IMR-90 (cell line): Measurements from ENCODE around the gene PRODH2. TPM values are rescaled to one million over a fixed set of nuclear protein-coding genes. Genes with fewer than 3 reads are reported as not detected.

Experiments used
- ATAC-seq: fragments of 200-7000 bp; cut with Tn5 transposase; 2 replicates; pipeline ENCODE4 v1.9.1; 2020; ENCODE audit warnings: low read depth, mild to moderate bottlenecking, moderate library complexity
- BruUV-seq: library from RNA; stranded (reverse); fragments of 400-500 nt; replicated peaks from 2 replicates; lab custom pipeline; 2021; lab: Mats Ljungman, UMichigan
- CTCF ChIA-PET: fragments of 300-600 bp; formaldehyde crosslinking; extraction: SDS; loops from one replicate; lab custom pipeline; 2021; ENCODE audit warnings: antibody characterized with exemption; lab: Yijun Ruan, JAX
- POLR2A ChIA-PET: fragments of 300-600 bp; sonication (Branson Sonifier 250); formaldehyde crosslinking; loops from one replicate; lab custom pipeline; 2022; ENCODE audit warnings: antibody characterized with exemption; ENCODE audit not compliant: unreplicated experiment; lab: Charles Lee
- DNase-seq: peaks from one replicate; pipeline ENCODE4 v3.0.0; 2013
- H2AFZ ChIP-seq: replicated peaks from 2 replicates; pipeline ENCODE3; 2013; ENCODE audit warnings: low read length, mild to moderate bottlenecking; ENCODE audit not compliant: poor library complexity
- H2AK5ac ChIP-seq: 2 replicates; pipeline ENCODE4 v1.6.1; 2013; ENCODE audit warnings: low read depth, low read length, inconsistent platforms
- H2AK9ac ChIP-seq: replicated peaks from 2 replicates; pipeline ENCODE3; 2013; ENCODE audit warnings: mild to moderate bottlenecking, low read depth, low read length, moderate library complexity; ENCODE audit not compliant: poor library complexity
- H2BK120ac ChIP-seq: 2 replicates; pipeline ENCODE4 v1.6.1; 2013; ENCODE audit warnings: low read depth, low read length, inconsistent platforms
- H2BK15ac ChIP-seq: 3 replicates; pipeline ENCODE4 v1.6.1; 2013; ENCODE audit warnings: low read depth, low read length, inconsistent platforms
- H2BK20ac ChIP-seq: 2 replicates; pipeline ENCODE4 v1.6.1; 2013; ENCODE audit warnings: low read depth, mild to moderate bottlenecking, inconsistent platforms, low read length, moderate library complexity
- H2BK5ac ChIP-seq: 2 replicates; pipeline ENCODE4 v1.6.1; 2013; ENCODE audit warnings: mild to moderate bottlenecking, low read depth, low read length, inconsistent platforms; ENCODE audit not compliant: poor library complexity, severe bottlenecking
- H3K14ac ChIP-seq: replicated peaks from 2 replicates; pipeline ENCODE4 v1.6.1; 2013; ENCODE audit warnings: low read depth, low read length, inconsistent platforms
- H3K18ac ChIP-seq: 2 replicates; pipeline ENCODE4 v1.6.1; 2013; ENCODE audit warnings: low read depth, low read length, control low read depth
- H3K23ac ChIP-seq: 2 replicates; pipeline ENCODE4 v1.6.1; 2013; ENCODE audit warnings: low read depth, low read length, inconsistent platforms
- H3K27ac ChIP-seq: 2 replicates; pipeline ENCODE4 v1.5.1; 2013; ENCODE audit warnings: mild to moderate bottlenecking, control low read depth, low read length; ENCODE audit not compliant: insufficient read depth
- H3K27me3 ChIP-seq: 2 replicates; pipeline ENCODE4 v1.6.1; 2013; ENCODE audit warnings: low read length; ENCODE audit not compliant: control insufficient read depth, insufficient read depth
- H3K36me3 ChIP-seq: 2 replicates; pipeline ENCODE4 v1.6.1; 2013; ENCODE audit warnings: low read length, mixed read lengths; ENCODE audit not compliant: control insufficient read depth, insufficient read depth
- H3K4ac ChIP-seq: 2 replicates; pipeline ENCODE4 v1.6.1; 2013; ENCODE audit warnings: low read depth, low read length, inconsistent platforms
- H3K4me1 ChIP-seq: 2 replicates; pipeline ENCODE4 v1.6.1; 2013; ENCODE audit warnings: low read length, mixed read lengths; ENCODE audit not compliant: control insufficient read depth, insufficient read depth
- H3K4me2 ChIP-seq: 2 replicates; pipeline ENCODE4 v1.6.1; 2013; ENCODE audit warnings: low read depth, mild to moderate bottlenecking, control low read depth, low read length, moderate library complexity
- H3K4me3 ChIP-seq: 2 replicates; pipeline ENCODE4 v1.5.1; 2013; ENCODE audit warnings: low read depth, mild to moderate bottlenecking, control low read depth, low read length, moderate library complexity; ENCODE audit not compliant: insufficient read depth
- H3K56ac ChIP-seq: 2 replicates; pipeline ENCODE4 v1.6.1; 2013; ENCODE audit warnings: low read length, inconsistent platforms; ENCODE audit not compliant: insufficient read depth; ENCODE audit errors: extremely low read depth
- H3K79me1 ChIP-seq, 2 experiments: 2 replicates each; pipeline ENCODE4 v1.6.1; 2013; ENCODE audit warnings: low read length in 2 of 2, inconsistent platforms in 1 of 2, low read depth in 1 of 2
- H3K9ac ChIP-seq: 2 replicates; pipeline ENCODE4 v1.6.1; 2013; ENCODE audit warnings: low read depth, low read length, control low read depth
- H3K9me1 ChIP-seq: 2 replicates; pipeline ENCODE4 v1.6.1; 2013; ENCODE audit warnings: low read length, inconsistent platforms; ENCODE audit not compliant: insufficient read depth
- H3K9me3 ChIP-seq: 2 replicates; pipeline ENCODE4 v1.6.1; 2013; ENCODE audit warnings: low read length; ENCODE audit not compliant: control insufficient read depth, insufficient read depth
- H4K20me1 ChIP-seq: 2 replicates; pipeline ENCODE4 v1.6.1; 2013; ENCODE audit warnings: low read length, inconsistent platforms; ENCODE audit not compliant: insufficient read depth
- H4K5ac ChIP-seq: 2 replicates; pipeline ENCODE4 v1.6.1; 2013; ENCODE audit warnings: mild to moderate bottlenecking, low read depth, low read length, control low read depth
- H4K8ac ChIP-seq, 2 experiments: 2 replicates each; pipeline ENCODE4 v1.6.1; 2013; ENCODE audit warnings: low read depth in 2 of 2, low read length in 2 of 2, control low read depth in 1 of 2, inconsistent platforms in 1 of 2
- H4K91ac ChIP-seq: 2 replicates; pipeline ENCODE4 v1.6.1; 2013; ENCODE audit warnings: low read depth, low read length, inconsistent platforms; ENCODE audit not compliant: insufficient read depth
- BHLHE40 ChIP-seq: fragments of 150-350 bp; IDR thresholded peaks from 2 replicates; pipeline ENCODE4 v1.6.1; 2016; ENCODE audit warnings: mild to moderate bottlenecking, low read depth, low read length
- CEBPB ChIP-seq: IDR thresholded peaks from 2 replicates; pipeline ENCODE4 v1.6.1; 2012; ENCODE audit warnings: low read depth, low read length, improper control_type of control experiment
- CHD1 ChIP-seq: IDR thresholded peaks from 2 replicates; pipeline ENCODE4 v1.6.1; 2012; ENCODE audit warnings: low read depth, low read length, improper control_type of control experiment
- CTCF ChIP-seq: conservative IDR thresholded peaks from 2 replicates; pipeline ENCODE4 v1.5.1; 2012; ENCODE audit warnings: mild to moderate bottlenecking, low read depth, low read length, improper control_type of control experiment
- FOS ChIP-seq: fragments of 150-350 bp; IDR thresholded peaks from 2 replicates; pipeline ENCODE4 v1.6.1; 2016; ENCODE audit warnings: low read depth, low read length
- MAFK ChIP-seq: IDR thresholded peaks from 2 replicates; pipeline ENCODE4 v1.6.1; 2012; ENCODE audit warnings: low read depth, low read length, improper control_type of control experiment
- MXI1 ChIP-seq: IDR thresholded peaks from 2 replicates; pipeline ENCODE4 v1.6.1; 2012; ENCODE audit warnings: low read depth, mild to moderate bottlenecking, low read length, moderate library complexity, borderline replicate concordance
- NFE2L2 ChIP-seq: fragments of 150-350 bp; IDR thresholded peaks from 2 replicates; pipeline ENCODE4 v1.6.1; 2016; ENCODE audit warnings: low read depth, mild to moderate bottlenecking, low read length
- POLR2A ChIP-seq: IDR thresholded peaks from 2 replicates; pipeline ENCODE4 v1.6.1; 2012; ENCODE audit warnings: mild to moderate bottlenecking, low read depth, low read length
- RAD21 ChIP-seq: IDR thresholded peaks from 2 replicates; pipeline ENCODE4 v1.6.1; 2012; ENCODE audit warnings: low read length, improper control_type of control experiment
- RCOR1 ChIP-seq: IDR thresholded peaks from 2 replicates; pipeline ENCODE4 v1.6.1; 2012; ENCODE audit warnings: mild to moderate bottlenecking, low read length, improper control_type of control experiment; ENCODE audit not compliant: insufficient replicate concordance
- SMC3 ChIP-seq: fragments of 150-350 bp; IDR thresholded peaks from 2 replicates; pipeline ENCODE4 v1.6.1; 2016; ENCODE audit warnings: low read depth, mild to moderate bottlenecking, antibody characterized with exemption, low read length, moderate library complexity
- USF2 ChIP-seq: fragments of 150-350 bp; IDR thresholded peaks from 2 replicates; pipeline ENCODE4 v1.6.1; 2017; ENCODE audit warnings: mild to moderate bottlenecking, antibody characterized with exemption, low read length, low read depth
- WGBS, 2 experiments: methylation state at CpG; one replicate each; pipeline versions ENCODE4 v1.1.5 to v1.1.7; 2013; ENCODE audit warnings: missing lambda C conversion rate in 2 of 2; ENCODE audit not compliant: insufficient read length in 1 of 2; ENCODE audit errors: extremely low coverage in 2 of 2; 5-methylcytosine and 5-hydroxymethylcytosine counted together
- dilution Hi-C: fragments of 300-500 bp; cut with HindIII; formaldehyde crosslinking; loops from one replicate; pipeline ENCODE4 v1.14.3; 2018; ENCODE audit warnings: low sequenced_read_pairs; ENCODE audit not compliant: unreplicated experiment
- in situ Hi-C: fragments of 300-500 bp; cut with MboI; formaldehyde crosslinking; loops from 3 replicates; pipeline ENCODE4 v1.14.3; 2019; ENCODE audit warnings: low sequenced_read_pairs, inconsistent platforms, mixed read lengths
- intact Hi-C: fragments of 100-400 bp; cut with micrococcal nuclease; formaldehyde crosslinking; loops from 2 replicates; pipeline ENCODE4 v1.10.0; 2022
- polyA plus RNA-seq, 3 experiments: library from polyadenylated mRNA; depleted of rRNA; stranded (reverse); fragments of >200 nt; gene quantifications; 2 replicates each; pipeline ENCODE4 v1.2.3, GENCODE V29; 2012; ENCODE audit warnings: low replicate concordance in 1 of 3
- total RNA-seq: library from RNA; depleted of rRNA; stranded (reverse); fragments of >200 nt; gene quantifications from 2 replicates; pipeline ENCODE4 v1.2.3, GENCODE V29; 2012

Gene PRODH2
- total and polyA plus RNA-seq, 2 of the 4 experiments (the other 2 are of a cell fraction) = not detected

- in situ Hi-C loops = no loop called here
- WGBS, 2 experiments = no CpG with 5 or more reads among the region's 3 CpGs
- peaks cover 11% of the 10 kb centered on the region; the same call in 1 of the 2 replicates for H3K27me3 ChIP-seq
- no peak overlapping the region for H2AK5ac ChIP-seq
- no peak overlapping the region for H4K5ac ChIP-seq
- no peak overlapping the region for H2BK120ac ChIP-seq
- no peak overlapping the region for H3K18ac ChIP-seq
- H4K91ac ChIP-seq = no peak overlapping the region
- no peak for TF ChIP-seq MAFK
- no peak for TF ChIP-seq BHLHE40
- no peak for TF ChIP-seq NFE2L2
- no peak for TF ChIP-seq CTCF
- TF ChIP-seq CHD1 = no peak
- TF ChIP-seq USF2 = no peak
- TF ChIP-seq MXI1 = no peak
- no peak for TF ChIP-seq POLR2A
- no peak for TF ChIP-seq RAD21
- no peak for TF ChIP-seq FOS
- no peak for TF ChIP-seq CEBPB
- TF ChIP-seq RCOR1 = no peak
- TF ChIP-seq SMC3 = no peak
- no peak overlapping the region for H3K4ac ChIP-seq
- H3K4me2 ChIP-seq = no peak overlapping the region
- no TSS peak for BruUV-seq
- H3K9ac ChIP-seq = no peak overlapping the region
- H3K79me1 ChIP-seq = no peaks in the 10 kb centered on the region
- no peak overlapping the region for H2AFZ ChIP-seq
- CTCF ChIA-PET = no interaction called here
- ATAC-seq (no peak), DNase-seq (no peak)
- H2BK20ac ChIP-seq = no peak overlapping the region
- H3K9me3 ChIP-seq = no peaks in the 10 kb centered on the region
- H2BK15ac ChIP-seq = no peak overlapping the region
- H3K14ac ChIP-seq = no peak overlapping the region
- H2AK9ac ChIP-seq = no peak overlapping the region
- POLR2A ChIA-PET = no interaction called here
- no peaks in the 10 kb centered on the region for H4K20me1 ChIP-seq
- no peak overlapping the region for H2BK5ac ChIP-seq
- H3K27ac ChIP-seq = no peak overlapping the region
- dilution Hi-C loops = no loop called here
- no peaks in the 10 kb centered on the region for H3K9me1 ChIP-seq
- no peak overlapping the region for H3K56ac ChIP-seq
- no peak overlapping the region for H4K8ac ChIP-seq
- intact Hi-C loops = no loop called here
- H3K23ac ChIP-seq = no peak overlapping the region
- no peaks in the 10 kb centered on the region for H3K36me3 ChIP-seq
- H3K4me1 ChIP-seq = no peaks in the 10 kb centered on the region
- no peak overlapping the region for H3K4me3 ChIP-seq
Observed at GRCh38 chr19:35818445-35818844, 5.8 kb upstream of the PRODH2 start.
